Mesenchymal stem cell (in vitro differentiated cells and primary cell): ENCODE measurements around the gene SHTN1.

ENCODE experiments used
- DNase-seq: peaks from one replicate; pipeline ENCODE4 v3.0.0-alpha.2; 2013
- H2AFZ ChIP-seq: one replicate; pipeline ENCODE4 v1.6.1; 2013; ENCODE audit warnings: low read depth, mild to moderate bottlenecking, control low read depth, inconsistent platforms, low read length, moderate library complexity
- H2AK5ac ChIP-seq: 2 replicates; pipeline ENCODE4 v1.6.1; 2013; ENCODE audit warnings: low read length, moderate library complexity, mild to moderate bottlenecking, inconsistent platforms; ENCODE audit not compliant: severe bottlenecking
- H2BK120ac ChIP-seq: one replicate; pipeline ENCODE4 v1.6.1; 2013; ENCODE audit warnings: low read depth, mild to moderate bottlenecking, inconsistent platforms, low read length, moderate library complexity
- H2BK12ac ChIP-seq, 2 experiments: one replicate each; pipeline ENCODE4 v1.6.1; 2013; ENCODE audit warnings: inconsistent platforms in 2 of 2, low read length in 2 of 2, mild to moderate bottlenecking in 2 of 2, moderate library complexity in 2 of 2, control low read depth in 1 of 2
- H2BK15ac ChIP-seq: one replicate; pipeline ENCODE4 v1.6.1; 2013; ENCODE audit warnings: mild to moderate bottlenecking, low read depth, inconsistent platforms; ENCODE audit not compliant: poor library complexity, severe bottlenecking
- H2BK5ac ChIP-seq: 2 replicates; pipeline ENCODE4 v1.6.1; 2013; ENCODE audit warnings: low read depth, mild to moderate bottlenecking, low read length, control low read depth, inconsistent platforms; ENCODE audit not compliant: poor library complexity, severe bottlenecking
- H3K14ac ChIP-seq, 2 experiments: one replicate each; pipeline ENCODE4 v1.6.1; 2013; ENCODE audit warnings: inconsistent platforms in 2 of 2, low read length in 2 of 2, control low read depth in 1 of 2, mild to moderate bottlenecking in 1 of 2, moderate library complexity in 1 of 2
- H3K18ac ChIP-seq, 2 experiments: one replicate each; pipeline ENCODE4 v1.6.1; 2013; ENCODE audit warnings: inconsistent platforms in 2 of 2, low read length in 2 of 2, control low read depth in 1 of 2, low read depth in 1 of 2, mild to moderate bottlenecking in 1 of 2
- H3K23ac ChIP-seq, 2 experiments: one replicate each; pipeline ENCODE4 v1.6.1; 2013; ENCODE audit warnings: inconsistent platforms in 2 of 2, low read length in 2 of 2, mild to moderate bottlenecking in 2 of 2, moderate library complexity in 2 of 2, control low read depth in 1 of 2
- H3K27ac ChIP-seq: 2 replicates; pipeline ENCODE4 v1.5.1; 2013; ENCODE audit warnings: mild to moderate bottlenecking, moderate library complexity, low read length, control low read depth, inconsistent platforms; ENCODE audit not compliant: poor library complexity, severe bottlenecking
- H3K27me3 ChIP-seq, 2 experiments: 2 replicates each; pipeline versions ENCODE4 v1.6.1 to v1.7.0; 2013; ENCODE audit warnings: low read length in 2 of 2, mild to moderate bottlenecking in 2 of 2, moderate library complexity in 2 of 2, control low read depth in 1 of 2, inconsistent platforms in 1 of 2; ENCODE audit not compliant: control insufficient read depth in 1 of 2, insufficient read depth in 1 of 2
- H3K36me3 ChIP-seq, 2 experiments: 2 replicates each; pipeline versions ENCODE4 v1.6.1 to v1.7.0; 2013; ENCODE audit warnings: low read length in 2 of 2, control low read depth in 1 of 2, inconsistent platforms in 1 of 2, low read depth in 1 of 2, mild to moderate bottlenecking in 1 of 2; ENCODE audit not compliant: insufficient read depth in 2 of 2, control insufficient read depth in 1 of 2
- H3K4ac ChIP-seq, 2 experiments: one replicate each; pipeline ENCODE4 v1.6.1; 2013; ENCODE audit warnings: inconsistent platforms in 2 of 2, low read length in 2 of 2, mild to moderate bottlenecking in 2 of 2, moderate library complexity in 2 of 2, control low read depth in 1 of 2, low read depth in 1 of 2
- H3K4me1 ChIP-seq: 2 replicates; pipeline ENCODE4 v1.6.1; 2013; ENCODE audit warnings: low read depth, low read length, control low read depth; ENCODE audit not compliant: control insufficient read depth, insufficient read depth
- H3K4me2 ChIP-seq: 2 replicates; pipeline ENCODE4 v1.6.1; 2013; ENCODE audit warnings: low read length, mild to moderate bottlenecking, inconsistent platforms; ENCODE audit not compliant: poor library complexity, severe bottlenecking
- H3K4me3 ChIP-seq, 2 experiments: 2 replicates each; pipeline versions ENCODE4 v1.5.1 to v1.7.0; 2013; ENCODE audit warnings: low read length in 2 of 2, mild to moderate bottlenecking in 2 of 2, control low read depth in 1 of 2, low read depth in 1 of 2; ENCODE audit not compliant: insufficient read depth in 1 of 2
- H3K79me1 ChIP-seq: replicated peaks from 2 replicates; pipeline ENCODE4 v1.6.1; 2013; ENCODE audit warnings: mild to moderate bottlenecking, control low read depth, low read length, inconsistent platforms; ENCODE audit not compliant: poor library complexity, severe bottlenecking
- H3K9ac ChIP-seq: 2 replicates; pipeline ENCODE4 v1.7.0; 2013; ENCODE audit warnings: mild to moderate bottlenecking, low read length, moderate library complexity
- H3K9me3 ChIP-seq: 2 replicates; pipeline ENCODE4 v1.7.0; 2013; ENCODE audit warnings: mild to moderate bottlenecking, low read length; ENCODE audit not compliant: control insufficient read depth
- H4K8ac ChIP-seq: one replicate; pipeline ENCODE4 v1.6.1; 2013; ENCODE audit warnings: inconsistent platforms, mild to moderate bottlenecking, low read length, moderate library complexity
- H4K91ac ChIP-seq: one replicate; pipeline ENCODE4 v1.6.1; 2013; ENCODE audit warnings: mild to moderate bottlenecking, low read length, inconsistent platforms
- WGBS: methylation state at CpG from one replicate; pipeline ENCODE4 v1.1.7; 2013; ENCODE audit warnings: mixed read lengths; 5-methylcytosine and 5-hydroxymethylcytosine counted together

Gene SHTN1

GRCh38 chr10:116857156-116857555 lies 147.8 kb downstream of the SHTN1 start:
- Histone ChIP-seq H2AFZ (no peak overlapping the region), H4K8ac (no peak overlapping the region), H3K27ac (no peak overlapping the region), H3K4me2 (no peak overlapping the region), H3K18ac (no peak overlapping the region), H2BK120ac (no peak overlapping the region), H2BK5ac (no peak overlapping the region), H3K36me3 (no peaks in the 10 kb centered on the region), H3K4me3 (no peak overlapping the region), H2BK12ac (no peak overlapping the region), H2AK5ac (no peak overlapping the region), H3K23ac (no peak overlapping the region), H3K4me1 (no peaks in the 10 kb centered on the region), H3K14ac (no peak overlapping the region), H3K9ac (no peak overlapping the region), H2BK15ac (no peak overlapping the region), H3K9me3 (peaks cover 9% of the 10 kb centered on the region), H3K4ac (no peak overlapping the region), H4K91ac (no peak overlapping the region), H3K27me3 (peaks cover 0 to 5% of the 10 kb centered on the region in 2 experiments), H3K79me1 (no peaks in the 10 kb centered on the region)
- 93% methylated on average over 3 of the region's 3 CpGs for WGBS
- no peak for DNase-seq

GRCh38 chr10:116853701-116854100 lies 151.3 kb downstream of the SHTN1 start:
- Histone ChIP-seq H3K4me2 (no peak overlapping the region), H3K9ac (no peak overlapping the region), H3K14ac (no peak overlapping the region), H2BK5ac (no peak overlapping the region), H3K23ac (no peak overlapping the region), H3K27ac (no peak overlapping the region), H3K9me3 (peaks cover 9% of the 10 kb centered on the region), H2AFZ (no peak overlapping the region), H2BK120ac (no peak overlapping the region), H2BK12ac (no peak overlapping the region), H3K36me3 (no peaks in the 10 kb centered on the region), H3K79me1 (peaks cover 1% of the 10 kb centered on the region), H3K4me1 (peaks cover 11% of the 10 kb centered on the region), H3K4ac (no peak overlapping the region), H3K27me3 (no peaks in the 10 kb centered on the region), H3K18ac (no peak overlapping the region), H2BK15ac (no peak overlapping the region), H3K4me3 (no peak overlapping the region), H4K8ac (no peak overlapping the region), H4K91ac (no peak overlapping the region), H2AK5ac (no peak overlapping the region)
- WGBS = 83% methylated on average over 4 of the region's 4 CpGs
- DNase-seq = no peak

GRCh38 chr10:116853287-116853686 lies 151.7 kb downstream of the SHTN1 start:
- Histone ChIP-seq H3K4me2 (no peak overlapping the region), H3K4me3 (no peak overlapping the region), H4K8ac (no peak overlapping the region), H2AFZ (no peak overlapping the region), H3K4me1 (peaks cover 15% of the 10 kb centered on the region), H3K27ac (no peak overlapping the region), H2BK15ac (no peak overlapping the region), H3K36me3 (no peaks in the 10 kb centered on the region), H2AK5ac (no peak overlapping the region), H3K18ac (no peak overlapping the region), H3K23ac (no peak overlapping the region), H2BK12ac (no peak overlapping the region), H2BK5ac (no peak overlapping the region), H4K91ac (no peak overlapping the region), H3K9ac (no peak overlapping the region), H3K4ac (no peak overlapping the region), H3K14ac (no peak overlapping the region), H3K27me3 (no peaks in the 10 kb centered on the region), H2BK120ac (no peak overlapping the region), H3K9me3 (peaks cover 9% of the 10 kb centered on the region), H3K79me1 (peaks cover 1% of the 10 kb centered on the region)
- DNase-seq = no peak
- WGBS = 94% methylated on average over 2 of the region's 4 CpGs

- Histone ChIP-seq H3K9me3 (peaks cover 3% of the 10 kb centered on the region), H3K4me3 (no peak overlapping the region), H3K79me1 (peaks cover 1% of the 10 kb centered on the region), H4K91ac (no peak overlapping the region), H4K8ac (no peak overlapping the region), H3K27me3 (no peaks in the 10 kb centered on the region), H2BK12ac (no peak overlapping the region), H2AFZ (no peak overlapping the region), H3K9ac (no peak overlapping the region), H3K27ac (no peak overlapping the region), H3K4me1 (peaks cover 15% of the 10 kb centered on the region), H2BK5ac (no peak overlapping the region), H3K4me2 (no peak overlapping the region), H3K4ac (no peak overlapping the region), H3K14ac (no peak overlapping the region), H3K18ac (no peak overlapping the region), H3K23ac (no peak overlapping the region), H2BK120ac (no peak overlapping the region), H2BK15ac (no peak overlapping the region), H3K36me3 (no peaks in the 10 kb centered on the region), H2AK5ac (no peak overlapping the region)
- DNase-seq = no peak
- WGBS = 81% methylated on average over 1 of the region's 1 CpG
Observed at GRCh38 chr10:116852246-116852645, 152.7 kb downstream of the SHTN1 start.
